SHP77 treated with DMSO at 0.1 percent for 48 hours (cell line): ENCODE measurements around the gene PDXDC1.
"Not testable (repeated sequence)": the region's sequence is repeated elsewhere in the genome, so short reads cannot be mapped to it uniquely, and the experiment has no call there.

Experiments
- DNase-seq: peaks from one replicate; lab custom pipeline; 2025; lab: John Stamatoyannopoulos, UW

Gene PDXDC1

DNA sequence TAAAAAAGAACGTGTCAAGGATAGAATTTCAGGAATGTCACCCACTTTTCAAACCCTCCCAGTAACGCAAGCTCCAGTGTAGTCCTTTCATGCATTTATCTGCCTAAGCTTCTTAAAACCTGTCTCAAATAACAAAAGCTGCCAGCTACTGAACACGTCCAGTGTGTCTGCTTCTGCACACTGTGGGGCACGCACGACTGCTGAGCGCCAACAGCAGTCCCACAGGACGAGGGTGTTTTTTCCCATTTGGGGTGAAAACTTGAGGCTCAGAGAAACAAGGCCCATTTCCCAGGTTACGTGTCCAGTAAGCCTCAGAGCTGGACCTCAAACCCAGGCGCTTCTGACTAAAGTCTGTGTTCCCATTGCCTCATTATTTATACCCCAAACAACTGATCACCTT, 63.9 kb downstream of the PDXDC1 start:
- DNase-seq: no peak

DNA sequence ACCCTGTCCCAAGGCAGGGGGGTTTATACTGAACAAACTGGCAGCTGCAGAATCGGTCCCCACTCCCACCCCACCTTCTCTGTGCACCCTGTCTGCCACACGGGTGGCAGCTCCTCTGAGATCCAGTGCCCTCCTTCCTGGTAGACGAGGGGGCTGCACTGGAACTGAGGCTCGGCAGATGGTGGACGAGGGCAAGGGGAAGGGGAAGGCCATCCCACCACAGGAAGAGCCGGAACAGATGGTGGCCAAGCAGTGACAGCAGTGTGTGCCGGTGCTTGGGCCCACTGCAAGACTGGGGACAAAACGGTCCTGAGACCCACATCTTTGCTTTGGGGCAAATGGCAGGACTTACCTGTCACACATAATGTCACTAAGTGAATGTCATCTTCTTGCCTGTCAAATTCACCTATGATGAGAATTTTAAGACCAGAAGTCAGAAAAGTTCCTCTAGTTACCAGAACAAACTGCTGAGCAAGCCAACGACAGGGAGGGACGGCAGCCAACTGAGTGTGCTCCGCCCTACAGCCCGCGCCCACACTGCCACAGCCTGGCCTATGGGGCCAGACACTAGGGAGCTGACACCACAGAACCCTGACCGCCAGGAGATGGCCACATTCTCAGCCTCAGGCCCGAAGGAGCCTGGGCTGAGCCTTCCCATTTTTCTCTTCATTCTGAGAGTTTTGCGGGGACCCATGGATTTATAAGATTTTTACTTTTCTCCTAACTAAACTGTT, 66.6 kb downstream of the PDXDC1 start:
- no peak for DNase-seq

DNA sequence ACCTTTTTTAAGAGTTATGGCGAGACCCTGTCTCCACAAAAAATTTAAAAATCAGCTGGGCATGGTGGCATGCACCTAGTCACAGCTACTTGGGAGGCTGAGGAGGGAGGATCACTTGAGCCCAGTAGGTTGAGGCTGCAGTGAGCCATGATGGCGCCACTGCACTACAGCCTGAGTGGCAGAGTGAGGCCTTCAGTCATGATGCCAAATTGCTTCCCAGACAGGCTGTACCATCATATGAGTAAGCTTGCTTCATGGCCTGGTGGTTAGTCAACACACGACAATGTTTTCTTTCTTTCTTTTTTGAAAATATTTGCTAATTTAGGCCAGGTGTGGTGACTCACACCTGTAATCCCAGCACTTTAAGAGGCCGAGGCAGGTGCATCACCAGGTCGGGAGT, 68.5 kb downstream of the PDXDC1 start:
- DNase-seq: no peak

DNA sequence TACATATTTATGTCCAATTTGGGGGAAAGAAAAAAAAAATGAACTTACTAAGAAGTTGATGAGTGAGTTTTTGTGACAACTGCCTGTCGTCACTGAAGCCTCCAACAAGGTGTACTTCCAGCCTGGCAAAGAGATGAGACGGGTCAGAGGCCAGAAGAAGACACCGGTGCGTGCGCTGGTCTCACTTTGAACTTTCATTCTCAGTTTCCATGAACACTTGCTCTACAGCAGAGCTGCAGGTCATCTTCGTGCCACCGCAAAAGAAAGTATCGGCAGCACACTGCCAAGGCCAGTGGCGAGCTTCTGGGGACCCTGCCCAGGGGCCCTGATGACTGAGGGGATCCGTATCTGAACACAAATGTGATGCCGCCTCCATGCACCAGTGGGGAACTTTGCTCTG, 69.5 kb downstream of the PDXDC1 start:
- DNase-seq: no peak

DNA sequence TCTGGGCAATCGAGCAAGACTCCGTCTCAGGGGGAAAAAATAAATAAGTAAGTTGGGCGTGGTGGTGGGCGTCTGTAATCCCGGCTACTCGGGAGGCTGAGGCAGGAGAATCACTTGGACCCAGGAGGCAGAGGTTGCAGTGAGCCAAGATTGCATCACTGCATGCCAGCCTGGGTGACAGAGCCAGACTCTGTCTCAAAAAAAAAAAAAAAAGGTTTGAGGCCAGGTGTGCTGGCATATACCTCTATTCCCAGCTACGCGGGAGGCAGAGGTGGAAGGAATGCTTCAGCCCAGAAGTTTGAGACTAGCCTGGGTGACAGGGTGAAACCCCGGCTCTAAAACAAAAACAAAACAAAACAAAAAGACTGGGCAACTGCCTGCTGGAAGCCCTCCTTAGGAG, 70.4 kb downstream of the PDXDC1 start:
- DNase-seq: not testable (repeated sequence)

DNA sequence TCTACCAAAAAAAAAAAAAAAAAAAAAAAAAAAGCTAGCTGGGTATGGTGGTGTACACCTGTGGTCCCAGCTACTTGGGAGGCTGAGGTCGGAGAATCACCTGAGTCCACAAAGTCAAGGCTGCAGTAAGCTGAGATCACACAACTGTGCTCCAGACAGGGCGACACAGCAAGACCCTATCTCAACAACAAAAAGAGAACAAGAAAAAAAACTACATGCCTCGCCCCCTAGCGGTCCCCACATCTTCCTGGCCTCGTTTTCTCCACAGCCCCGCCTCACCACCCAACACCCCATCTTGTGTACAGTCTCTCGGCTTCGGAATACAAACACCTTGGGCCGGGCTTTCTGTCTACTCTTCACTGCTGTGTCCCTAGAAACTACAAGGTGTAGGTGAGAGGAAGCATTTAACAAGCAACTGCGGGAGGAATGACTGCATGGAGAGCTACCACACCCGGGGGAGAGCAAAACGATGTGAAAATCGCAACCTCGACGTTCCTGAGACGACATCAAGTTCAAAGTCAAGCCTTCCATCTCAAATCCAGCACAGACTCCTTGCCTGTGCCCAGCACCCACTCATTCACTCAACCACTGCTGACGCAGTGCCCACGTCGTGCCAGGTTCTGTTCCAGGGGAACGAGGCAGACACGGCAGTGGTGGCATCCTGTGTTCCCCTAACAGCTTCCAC, 72.0 kb downstream of the PDXDC1 start:
- DNase-seq: no peak

DNA sequence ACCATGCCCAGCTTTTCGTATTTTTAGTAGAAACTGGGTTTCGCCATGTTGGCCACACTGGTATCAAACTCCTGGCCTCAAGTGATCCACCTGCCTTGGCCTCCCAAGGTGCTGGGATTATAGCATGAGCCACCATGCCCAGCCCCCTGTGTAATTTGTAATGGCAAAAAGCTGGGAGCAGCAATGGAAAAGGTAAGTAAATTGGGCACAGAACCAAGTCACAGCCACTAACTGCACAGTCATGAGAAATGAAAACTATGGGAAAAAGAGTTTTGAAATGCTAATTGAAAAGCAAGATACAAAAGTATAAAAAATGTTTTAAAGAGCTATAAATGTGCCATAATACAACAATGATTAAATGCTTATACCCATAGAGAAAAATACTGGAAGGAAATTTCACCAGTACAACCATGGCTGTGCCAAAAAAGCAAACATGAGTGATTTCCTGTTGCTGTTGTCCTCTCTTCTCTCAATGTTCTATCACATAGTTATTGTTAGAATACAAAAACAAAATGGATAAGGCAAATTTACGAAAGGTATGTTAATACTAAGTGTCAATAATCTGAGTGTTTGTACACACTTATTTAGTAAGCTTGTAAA, 74.9 kb downstream of the PDXDC1 start:
- DNase-seq: no peak

DNA sequence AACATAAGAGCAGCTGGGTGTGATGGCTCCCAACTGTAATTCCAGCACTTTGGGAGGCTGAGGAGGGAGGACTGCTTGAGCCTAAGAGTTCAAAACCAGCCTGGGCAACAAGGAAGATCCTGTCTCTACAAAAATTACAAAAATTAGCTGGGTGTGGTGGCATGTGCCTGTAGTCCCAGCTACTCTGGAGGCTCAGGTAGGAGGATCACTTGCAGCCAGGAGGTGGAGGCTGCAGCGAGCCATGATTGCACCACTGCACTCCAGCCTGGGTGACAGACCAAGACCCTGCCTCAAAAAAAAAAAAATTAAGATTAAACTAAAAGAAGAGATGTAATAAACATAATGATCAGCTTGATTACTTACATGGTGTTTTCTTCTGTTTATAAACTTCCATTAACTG, 75.6 kb downstream of the PDXDC1 start:
- DNase-seq: not testable (repeated sequence)

DNA sequence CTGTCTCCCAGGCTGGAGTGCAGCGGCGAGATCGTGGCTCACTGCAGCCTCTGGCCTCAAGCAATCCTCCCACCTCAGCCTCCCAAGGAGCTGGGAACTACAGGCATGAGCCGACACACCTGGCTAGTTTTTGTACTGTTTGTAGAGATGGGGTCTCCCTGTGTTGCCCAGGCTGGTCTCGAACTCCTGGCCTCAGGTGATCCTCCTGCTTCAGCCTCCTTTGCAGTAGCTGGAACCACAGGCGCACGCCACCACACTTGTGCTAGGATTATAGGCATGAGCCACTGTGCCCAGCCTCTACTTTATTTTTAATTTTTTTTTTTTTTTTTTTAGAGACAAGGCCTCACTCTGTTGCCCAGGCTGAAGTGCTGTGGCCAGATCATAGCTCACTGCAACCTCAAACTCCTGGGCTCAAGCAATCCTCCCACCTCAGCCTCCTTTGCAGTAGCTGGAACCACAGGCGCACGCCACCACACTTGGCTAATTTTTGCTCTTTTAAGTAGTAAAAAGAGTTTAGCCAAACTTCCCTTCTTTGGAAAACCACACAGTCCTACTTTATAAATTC, 76.6 kb downstream of the PDXDC1 start:
- no peak for DNase-seq

DNA sequence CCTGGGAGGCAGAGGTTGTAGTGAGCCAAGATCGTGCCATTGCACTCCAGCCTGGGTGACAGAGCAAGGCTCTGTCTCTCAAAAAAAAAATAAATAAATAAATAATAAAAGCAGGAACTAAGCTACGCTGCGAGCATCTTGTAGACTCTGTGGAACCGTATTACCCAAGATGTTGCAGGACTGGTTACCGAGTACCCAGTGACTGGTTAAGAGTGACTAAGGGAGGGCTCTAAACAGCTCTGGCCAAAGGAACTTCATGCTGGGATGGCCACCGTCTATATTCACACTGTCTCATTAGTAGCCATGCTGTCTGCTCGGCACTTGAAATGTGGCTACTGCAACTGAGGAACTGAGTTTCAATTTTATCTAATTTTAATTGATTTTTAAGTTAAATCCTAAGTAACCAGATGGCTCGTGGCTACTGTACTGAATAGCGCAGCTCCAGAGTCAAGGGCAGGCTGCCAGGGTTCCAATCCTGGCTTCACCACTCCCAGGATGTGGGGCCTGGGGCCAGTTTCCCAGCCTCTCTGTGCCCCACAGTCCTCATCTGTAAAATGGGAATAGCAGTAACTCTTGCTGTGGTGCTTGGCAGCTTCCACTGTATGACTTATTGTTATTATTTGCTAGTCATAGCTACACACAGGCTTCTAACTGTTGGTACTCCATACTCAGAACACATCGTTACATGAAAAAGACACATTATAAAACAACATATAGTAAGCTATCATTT, 78.1 kb downstream of the PDXDC1 start:
- DNase-seq: no peak

DNA sequence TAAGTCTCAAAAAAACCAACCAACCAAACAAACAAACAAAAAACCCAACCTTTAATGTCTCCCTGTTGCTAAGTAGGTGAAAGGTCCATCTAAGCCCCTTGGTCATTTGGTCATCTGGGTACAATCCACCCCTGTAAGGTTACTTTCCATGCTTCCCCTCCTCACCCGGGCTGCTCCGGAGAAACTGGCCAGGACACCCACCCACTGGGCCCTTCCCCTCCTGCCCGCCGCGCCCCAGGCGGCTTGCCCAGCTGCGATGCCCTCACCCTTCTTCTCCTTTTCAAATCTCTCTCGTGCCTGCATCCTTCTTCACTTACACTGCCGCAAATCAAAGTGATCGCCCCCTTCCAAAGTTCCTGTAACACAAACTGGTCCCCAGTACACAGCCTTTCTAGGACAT, 79.1 kb downstream of the PDXDC1 start:
- DNase-seq: no peak

DNA sequence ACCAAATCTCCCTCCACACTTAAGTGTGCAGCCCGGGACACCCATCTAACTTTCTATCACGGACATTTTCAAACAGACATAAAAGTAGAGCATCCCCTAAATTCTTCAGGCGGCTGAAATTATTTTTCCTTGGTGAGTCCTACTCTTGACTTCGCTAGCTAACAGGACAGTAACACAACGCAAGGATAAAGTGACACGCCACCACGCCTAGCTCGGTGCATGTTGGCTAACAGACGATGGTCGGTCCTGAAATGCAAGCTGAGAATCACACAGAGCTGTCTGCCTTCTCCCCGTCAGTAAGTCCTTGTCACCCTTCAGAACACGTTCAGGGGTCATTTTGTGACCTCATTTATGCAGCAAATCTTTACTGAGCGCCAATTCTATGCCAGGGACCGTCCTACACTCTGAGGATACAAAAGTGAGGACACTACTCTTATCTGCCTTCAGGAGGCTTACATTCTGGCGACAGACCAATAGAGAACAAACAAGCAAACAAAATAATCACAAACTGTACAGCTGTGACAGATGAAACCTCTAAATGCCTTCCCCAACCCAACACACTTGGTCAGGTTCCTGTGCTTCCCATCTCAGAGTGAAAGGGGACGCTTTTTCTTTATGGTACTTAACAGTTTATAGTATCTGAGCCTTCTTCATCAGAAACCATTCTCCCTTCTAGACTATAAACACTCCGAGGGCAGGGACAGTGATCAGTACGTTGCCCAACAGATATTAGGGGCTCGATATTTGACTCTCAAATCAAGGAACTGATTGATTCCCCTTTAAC, 79.7 kb downstream of the PDXDC1 start:
- DNase-seq: no peak

DNA sequence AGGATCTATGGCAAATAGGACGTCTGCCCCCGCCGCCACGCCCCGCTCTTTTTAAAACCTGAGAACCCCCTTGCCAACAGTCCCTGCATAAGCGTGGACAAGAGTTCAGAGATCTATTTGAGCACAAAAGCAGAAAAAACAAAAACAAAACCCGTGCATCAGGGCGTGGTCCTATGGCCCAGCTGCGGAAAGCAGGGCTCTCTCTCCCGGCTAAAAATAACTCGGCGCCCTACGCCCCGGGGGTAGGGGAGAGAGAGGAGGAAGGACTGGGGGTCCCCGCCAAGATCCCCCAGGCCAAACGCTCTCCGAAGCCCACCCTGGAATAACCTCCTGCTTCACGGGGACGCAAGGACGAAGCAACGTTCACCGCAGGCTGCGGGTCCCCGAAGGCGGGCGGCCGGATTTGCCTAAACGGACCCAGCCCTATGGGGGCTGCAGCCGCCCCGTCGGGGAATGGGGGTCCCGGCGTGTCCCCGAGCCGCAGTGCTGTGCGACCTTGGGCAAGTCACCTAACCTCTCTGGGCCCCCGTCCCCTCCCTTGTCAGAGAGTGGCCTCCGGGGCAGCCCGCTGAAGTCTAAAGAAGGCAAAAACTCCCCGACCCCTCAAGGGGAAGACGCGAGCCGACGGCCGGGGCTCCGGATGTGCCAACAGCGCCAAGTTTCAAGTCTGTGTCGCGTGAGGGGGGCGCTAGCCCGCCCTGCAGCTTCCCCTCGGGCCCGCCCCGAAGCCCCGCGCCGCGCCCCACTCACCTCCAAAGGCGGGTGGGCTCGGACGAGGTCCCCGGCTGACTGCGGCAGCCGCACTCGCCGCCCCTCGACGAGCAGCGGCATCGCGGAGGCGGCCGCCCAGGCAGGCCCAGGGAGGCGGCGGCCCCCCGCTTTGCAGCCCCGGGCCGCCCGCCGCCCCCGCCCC, 80.6 kb downstream of the PDXDC1 start:
- no peak for DNase-seq

DNA sequence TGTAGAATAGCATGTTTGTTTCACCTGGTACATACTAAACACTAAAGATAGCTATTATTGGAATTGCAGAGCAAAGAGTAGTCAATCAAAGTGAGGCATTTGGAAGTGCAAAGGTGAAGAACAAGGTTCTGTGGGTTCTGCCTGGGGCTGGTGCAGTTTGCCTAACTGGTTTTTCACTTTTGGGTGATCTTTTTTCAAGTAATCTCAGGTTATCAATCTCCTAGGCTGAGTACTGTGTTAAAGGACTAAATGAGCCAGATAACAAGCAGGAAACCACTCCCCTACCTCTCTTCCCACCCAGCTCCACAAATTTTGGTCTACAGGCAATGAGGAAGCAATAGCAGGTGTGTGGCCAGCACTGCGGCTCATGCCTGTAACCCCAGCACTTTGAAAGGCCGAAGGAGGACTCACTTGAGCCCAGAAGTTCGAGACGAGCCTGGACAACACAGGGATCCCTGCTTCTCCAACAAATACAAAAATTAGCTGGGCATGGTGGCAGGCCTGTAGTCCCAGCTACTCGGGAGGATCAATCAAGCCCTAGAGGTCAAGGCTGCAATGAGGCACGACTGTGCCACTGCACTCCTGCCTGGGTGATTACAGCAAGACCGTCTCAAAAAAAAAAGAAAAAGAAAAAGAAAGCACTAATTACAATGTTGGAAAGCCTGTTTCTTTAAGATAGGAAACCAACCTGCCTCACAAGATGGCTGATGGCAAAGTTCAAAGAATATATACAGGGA, 83.0 kb downstream of the PDXDC1 start:
- no peak for DNase-seq

DNA sequence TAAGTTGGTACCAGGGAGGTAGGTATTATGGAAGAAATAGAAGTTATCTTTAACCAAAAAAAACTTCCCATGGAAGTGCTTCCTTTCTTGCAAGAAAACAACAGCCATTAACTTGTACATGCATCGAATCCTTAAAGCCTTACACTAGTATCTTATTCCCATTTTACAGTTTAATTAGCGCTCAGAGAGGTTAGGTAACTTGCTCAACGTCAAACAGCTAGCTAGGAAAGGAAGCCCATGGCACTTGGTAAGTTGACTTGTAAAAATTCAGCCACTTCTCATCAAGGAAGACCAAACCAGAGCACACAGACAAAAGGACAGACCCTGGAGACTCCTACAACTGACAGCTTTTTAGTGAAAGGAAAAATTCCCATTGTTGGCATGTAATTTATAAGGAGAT, 84.5 kb downstream of the PDXDC1 start:
- DNase-seq: no peak

DNA sequence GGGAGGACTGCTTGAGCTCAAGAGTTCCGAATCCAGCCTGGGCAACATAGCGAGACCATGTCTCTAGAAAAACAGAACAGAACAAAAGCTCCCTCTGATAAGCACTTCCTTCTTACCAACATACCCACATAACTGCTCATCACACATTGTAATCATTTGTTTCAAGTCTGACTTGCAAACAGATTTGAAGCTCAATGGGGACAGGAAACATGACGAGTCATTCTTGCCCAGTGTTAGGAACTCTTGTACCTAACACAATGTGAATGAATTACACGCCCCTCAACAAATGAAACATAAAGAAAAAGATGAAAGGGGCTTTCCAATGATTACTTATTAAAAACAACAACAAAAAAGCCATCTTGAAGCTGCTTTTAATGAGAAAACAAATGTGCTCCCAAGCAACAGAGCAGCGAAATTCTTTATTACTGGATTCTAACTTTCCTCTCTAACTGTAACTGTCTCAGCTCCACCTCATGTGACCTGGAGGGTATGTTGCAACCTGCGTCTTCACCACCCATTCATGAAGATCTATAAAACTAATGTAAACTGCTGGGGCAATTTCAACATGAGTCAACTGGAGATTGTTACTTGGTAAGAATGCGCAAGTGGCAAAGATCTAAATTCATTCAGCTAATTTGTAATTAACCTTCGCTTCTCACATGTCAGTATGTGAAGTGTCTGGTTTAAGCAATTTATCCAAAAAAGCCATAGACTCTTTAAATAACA, 87.4 kb downstream of the PDXDC1 start:
- not testable (repeated sequence) for DNase-seq

DNA sequence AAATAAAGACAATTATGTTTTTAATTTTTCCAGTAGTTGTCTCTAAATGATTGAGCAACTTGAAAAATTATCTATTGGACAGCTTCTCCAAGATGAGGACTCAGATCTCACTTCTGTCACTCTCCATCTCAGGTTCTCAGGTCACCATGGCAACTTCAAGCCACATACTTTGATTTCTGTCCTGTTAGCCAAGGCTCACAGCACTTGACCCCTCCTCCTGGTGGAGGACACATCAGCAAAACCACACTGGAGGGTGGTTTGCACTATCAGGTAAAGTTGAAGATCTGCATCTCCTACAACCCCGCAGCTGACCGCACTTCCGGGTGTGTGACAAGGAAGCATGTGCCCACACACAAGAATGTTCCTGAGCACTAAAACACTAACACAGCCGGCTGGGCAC, 91.1 kb downstream of the PDXDC1 start:
- not testable (repeated sequence) for DNase-seq

DNA sequence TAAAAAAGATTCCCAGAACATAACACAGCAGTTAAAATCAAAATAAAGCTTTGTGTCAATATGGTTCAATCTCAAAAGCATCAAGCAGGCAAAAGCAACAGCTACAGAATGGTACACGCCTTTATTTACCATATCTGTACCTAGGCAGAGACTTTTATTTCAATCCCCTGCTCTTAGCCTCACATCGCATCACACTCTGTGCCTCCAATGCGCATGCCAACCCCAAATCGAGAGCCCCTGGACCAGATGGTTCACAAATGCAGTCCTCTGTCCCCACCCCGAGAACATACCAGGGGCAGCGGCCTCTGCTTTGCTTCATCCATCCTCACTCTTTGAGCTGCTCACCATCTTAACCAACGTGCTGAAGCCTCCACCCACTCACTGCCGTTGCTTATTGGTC, 91.9 kb downstream of the PDXDC1 start:
- DNase-seq: not testable (repeated sequence)

DNA sequence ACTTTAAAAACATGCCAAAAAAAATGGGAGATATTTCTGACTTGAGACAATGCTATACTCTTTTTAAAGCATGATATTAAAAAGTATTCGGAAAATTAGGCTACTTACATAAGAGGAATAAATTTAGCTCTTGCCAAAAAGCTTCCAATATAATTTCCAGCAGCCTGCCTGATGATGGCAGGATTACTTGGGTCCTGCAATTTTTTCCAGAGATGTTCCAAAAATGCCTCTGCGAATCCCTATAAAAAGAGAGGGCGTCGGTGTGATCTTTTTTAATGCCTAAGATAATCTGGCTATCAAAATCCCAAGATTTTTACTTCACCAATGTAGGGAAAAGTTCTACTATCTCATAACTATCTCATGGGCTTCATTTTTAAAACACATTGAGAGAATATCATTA, 96.2 kb downstream of the PDXDC1 start:
- not testable (repeated sequence) for DNase-seq
